Chondrocyte (in vitro differentiated cells): ENCODE measurements around the gene TMEM156. TPM values are rescaled to one million over a fixed set of nuclear protein-coding genes. Genes with fewer than 3 reads are reported as not detected.

Source experiments
- DNase-seq: peaks from one replicate; pipeline ENCODE4 v3.0.0; 2021; ENCODE audit warnings: mixed read lengths, low spot score
- H3K27ac Mint-ChIP-seq: one replicate; pipeline ENCODE4 v1.8.0; 2021; ENCODE audit warnings: mild to moderate bottlenecking, moderate library complexity, mixed read lengths; ENCODE audit not compliant: unreplicated experiment
- H3K27me3 Mint-ChIP-seq: 2 replicates; pipeline ENCODE4 v1.8.0; 2021; ENCODE audit warnings: low read depth, mixed read lengths
- H3K36me3 Mint-ChIP-seq: 2 replicates; pipeline ENCODE4 v1.8.0; 2021; ENCODE audit warnings: low read depth, mixed read lengths
- H3K4me1 Mint-ChIP-seq: 2 replicates; pipeline ENCODE4 v1.8.0; 2021; ENCODE audit warnings: low read depth, mild to moderate bottlenecking, mixed read lengths
- H3K4me3 Mint-ChIP-seq: one replicate; pipeline ENCODE4 v1.8.0; 2021; ENCODE audit warnings: mild to moderate bottlenecking, moderate library complexity, mixed read lengths; ENCODE audit not compliant: unreplicated experiment
- H3K9me3 Mint-ChIP-seq: 2 replicates; pipeline ENCODE4 v1.8.0; 2021; ENCODE audit warnings: low read depth, mixed read lengths
- CTCF ChIP-seq: fragments of 200-600 bp; sonication (generic); IDR thresholded peaks from 2 replicates; pipeline ENCODE4 v1.5.0; 2021; ENCODE audit warnings: antibody characterized with exemption, mild to moderate bottlenecking, moderate library complexity
- long read RNA-seq: library from polyadenylated mRNA; stranded (forward); transcript quantifications from one replicate; pipeline ENCODE4 v2.0.0, GENCODE V29; 2021
- total RNA-seq: library from RNA; stranded (reverse); gene quantifications from 3 replicates; pipeline ENCODE4 v1.2.1, GENCODE V29; 2021

Gene TMEM156
- 0.32 to 0.36 TPM in 2 of 3 replicates, not detected in the other for total RNA-seq
- long read RNA-seq, result 0 reads

- Mint-ChIP-seq H3K36me3 (no peaks in the 10 kb centered on the region), H3K27me3 (no peaks in the 10 kb centered on the region), H3K4me3 (no peak within 1 kb of the TSS), H3K4me1 (peaks cover 40% of the 10 kb centered on the region), H3K9me3 (no peaks in the 10 kb centered on the region), H3K27ac (peak within 1 kb of the TSS; percentile 65)
- no peak for DNase-seq
- no peak for TF ChIP-seq CTCF
These were observed at the start of gene TMEM156 for GRCh38 chr4:39032218-39033085. Gene TMEM156, minus strand, starts transcription at chr4:39032409. Its CDS starts 96 bp downstream, at chr4:39032313.

GRCh38 chr4:39078829-39079228 is 46.6 kb upstream of the TMEM156 start:
- Mint-ChIP-seq H3K4me3 (no peak overlapping the region), H3K27ac (no peak overlapping the region), H3K27me3 (no peaks in the 10 kb centered on the region), H3K36me3 (peaks cover 15% of the 10 kb centered on the region), H3K4me1 (no peaks in the 10 kb centered on the region), H3K9me3 (no peaks in the 10 kb centered on the region)
- no peak for DNase-seq
- TF ChIP-seq CTCF, result no peak

- Mint-ChIP-seq H3K4me1 (peaks cover 18% of the 10 kb centered on the region), H3K36me3 (no peaks in the 10 kb centered on the region), H3K9me3 (no peaks in the 10 kb centered on the region), H3K27me3 (no peaks in the 10 kb centered on the region), H3K27ac (no peak overlapping the region), H3K4me3 (no peak overlapping the region)
- TF ChIP-seq CTCF, result no peak
- no peak for DNase-seq
These were observed 36.7 kb upstream of the TMEM156 start for GRCh38 chr4:39068907-39069306.

GRCh38 chr4:39067451-39067850 is 35.2 kb upstream of the TMEM156 start:
- H3K27ac Mint-ChIP-seq, result no peak overlapping the region
- H3K36me3 Mint-ChIP-seq, result no peaks in the 10 kb centered on the region
- no peaks in the 10 kb centered on the region for H3K9me3 Mint-ChIP-seq
- no peak for DNase-seq
- no peaks in the 10 kb centered on the region for H3K27me3 Mint-ChIP-seq
- peaks cover 27% of the 10 kb centered on the region for H3K4me1 Mint-ChIP-seq
- no peak for TF ChIP-seq CTCF
- no peak overlapping the region for H3K4me3 Mint-ChIP-seq

- Mint-ChIP-seq H3K36me3 (no peaks in the 10 kb centered on the region), H3K27ac (no peak overlapping the region), H3K4me3 (no peak overlapping the region), H3K27me3 (no peaks in the 10 kb centered on the region), H3K9me3 (no peaks in the 10 kb centered on the region), H3K4me1 (peaks cover 31% of the 10 kb centered on the region)
- no peak for DNase-seq
- TF ChIP-seq CTCF, result no peak
These were observed 34.8 kb upstream of the TMEM156 start for GRCh38 chr4:39067031-39067430.
